Measurements from ENCODE around the gene GHR.

DNA sequence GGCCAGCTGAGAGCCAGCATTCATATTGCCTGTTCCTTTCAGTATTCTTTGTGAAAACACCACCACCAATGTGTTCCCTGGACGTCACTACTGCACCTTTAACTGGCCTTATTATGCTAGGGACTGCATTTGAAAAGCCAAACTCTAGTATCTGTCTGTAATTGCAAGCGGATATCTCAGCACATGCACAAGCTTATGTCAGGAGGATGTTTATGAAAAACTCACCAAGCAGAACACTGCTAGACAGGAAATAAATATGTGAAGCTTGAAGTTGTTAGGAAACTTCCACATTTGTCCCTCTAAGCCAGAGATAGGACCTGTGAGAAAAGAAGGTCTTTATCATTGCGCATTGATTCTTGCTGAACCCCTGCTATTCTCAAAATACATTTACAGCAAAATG is 198.0 kb downstream of the GHR start:
- TF ChIP-seq, protein P1, sequence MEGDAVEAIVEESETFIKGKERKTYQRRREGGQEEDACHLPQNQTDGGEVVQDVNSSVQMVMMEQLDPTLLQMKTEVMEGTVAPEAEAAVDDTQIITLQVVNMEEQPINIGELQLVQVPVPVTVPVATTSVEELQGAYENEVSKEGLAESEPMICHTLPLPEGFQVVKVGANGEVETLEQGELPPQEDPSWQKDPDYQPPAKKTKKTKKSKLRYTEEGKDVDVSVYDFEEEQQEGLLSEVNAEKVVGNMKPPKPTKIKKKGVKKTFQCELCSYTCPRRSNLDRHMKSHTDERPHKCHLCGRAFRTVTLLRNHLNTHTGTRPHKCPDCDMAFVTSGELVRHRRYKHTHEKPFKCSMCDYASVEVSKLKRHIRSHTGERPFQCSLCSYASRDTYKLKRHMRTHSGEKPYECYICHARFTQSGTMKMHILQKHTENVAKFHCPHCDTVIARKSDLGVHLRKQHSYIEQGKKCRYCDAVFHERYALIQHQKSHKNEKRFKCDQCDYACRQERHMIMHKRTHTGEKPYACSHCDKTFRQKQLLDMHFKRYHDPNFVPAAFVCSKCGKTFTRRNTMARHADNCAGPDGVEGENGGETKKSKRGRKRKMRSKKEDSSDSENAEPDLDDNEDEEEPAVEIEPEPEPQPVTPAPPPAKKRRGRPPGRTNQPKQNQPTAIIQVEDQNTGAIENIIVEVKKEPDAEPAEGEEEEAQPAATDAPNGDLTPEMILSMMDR (IDR thresholded peaks at IDR 0.05; ENCODE audit: control extremely low read depth in 1 of 3, insufficient read depth in 1 of 3, low read depth in 1 of 3, low read length in 3 of 3): no peak
- no peak for TF ChIP-seq EZH2 (IDR thresholded peaks at IDR 0.05; ENCODE audit: low read depth, low read length, severe bottlenecking)
- TF ChIP-seq TBP (IDR thresholded peaks at IDR 0.05; ENCODE audit: low read depth, low read length): no peak
- no peak for TF ChIP-seq POLR2A (IDR thresholded peaks at IDR 0.05; ENCODE audit: control extremely low read depth in 1 of 2, low read depth in 2 of 2, low read length in 2 of 2)
- TF ChIP-seq BRCA1 (IDR thresholded peaks at IDR 0.05; ENCODE audit: low read depth, low read length): no peak

Data from H1 (cell line).